ENCODE data around the gene NOL8. TPM values are rescaled to one million over a fixed set of nuclear protein-coding genes. Genes with fewer than 3 reads are reported as not detected.

NOL8 gene
- total RNA-seq, 1 donor from 2014 or later = 35.6 TPM

- DNase-seq (ENCODE audit: extremely low spot score in 2 of 2) = no peak
- H3K36me3 ChIP-seq = peaks cover 2 to 70% of the 10 kb centered on the region in 2 donors
Observed at GRCh38 chr9:92276331-92277032, 48.7 kb downstream of the NOL8 start.

GRCh38 chr9:92275541-92275940 is 49.6 kb downstream of the NOL8 start:
- H3K27ac ChIP-seq = no peak overlapping the region
- H3K27me3 ChIP-seq = no peaks in the 10 kb centered on the region
- H3K4me1 ChIP-seq = no peaks in the 10 kb centered on the region
- TF ChIP-seq POLR2A (IDR thresholded peaks at IDR 0.05) (no peak), CTCF (IDR thresholded peaks at IDR 0.05) (no peak)
- intact Hi-C loops (cut with DNase I) = no loop called here
- no peak for DNase-seq (ENCODE audit: extremely low spot score in 2 of 2)
- H3K4me3 ChIP-seq = no peak overlapping the region
- no peaks in the 10 kb centered on the region for H3K9me3 ChIP-seq
- H3K36me3 ChIP-seq = peaks cover 2 to 78% of the 10 kb centered on the region in 2 donors

More at GRCh38 chr9:92276331-92277032, 48.7 kb downstream of the NOL8 start:
- Histone ChIP-seq H3K27ac (no peak overlapping the region), H3K27me3 (no peaks in the 10 kb centered on the region), H3K4me3 (no peak overlapping the region), H3K9me3 (no peaks in the 10 kb centered on the region), H3K4me1 (no peaks in the 10 kb centered on the region)
- TF ChIP-seq POLR2A (IDR thresholded peaks at IDR 0.05) = no peak
- no peak for TF ChIP-seq CTCF (IDR thresholded peaks at IDR 0.05)
- no peak for TF ChIP-seq POLR2AphosphoS5 (IDR thresholded peaks at IDR 0.05; ENCODE audit: insufficient read depth in 1 of 2, low read depth in 1 of 2)
- intact Hi-C loops (cut with DNase I) = no loop called here

GRCh38 chr9:92270511-92270910 is 54.6 kb downstream of the NOL8 start:
- no peak for TF ChIP-seq POLR2AphosphoS5 (IDR thresholded peaks at IDR 0.05; ENCODE audit: insufficient read depth in 1 of 2, low read depth in 1 of 2)
- TF ChIP-seq CTCF (IDR thresholded peaks at IDR 0.05) = no peak
- no peak for TF ChIP-seq POLR2A (IDR thresholded peaks at IDR 0.05)
- no peak overlapping the region for H3K4me3 ChIP-seq
- H3K27me3 ChIP-seq = no peaks in the 10 kb centered on the region
- H3K4me1 ChIP-seq = no peaks in the 10 kb centered on the region
- intact Hi-C loops (cut with DNase I) = no loop called here
- DNase-seq (ENCODE audit: extremely low spot score in 2 of 2) = no peak
- no peaks in the 10 kb centered on the region for H3K9me3 ChIP-seq
- H3K27ac ChIP-seq = no peak overlapping the region
- peaks cover 0 to 87% of the 10 kb centered on the region in 2 donors for H3K36me3 ChIP-seq

GRCh38 chr9:92266486-92266885 is 58.7 kb downstream of the NOL8 start:
- no peak overlapping the region for H3K4me3 ChIP-seq
- no peak for DNase-seq (ENCODE audit: extremely low spot score in 2 of 2)
- no peaks in the 10 kb centered on the region for H3K9me3 ChIP-seq
- TF ChIP-seq POLR2AphosphoS5 (IDR thresholded peaks at IDR 0.05; ENCODE audit: insufficient read depth in 1 of 2, low read depth in 1 of 2) (no peak), POLR2A (IDR thresholded peaks at IDR 0.05) (no peak), CTCF (IDR thresholded peaks at IDR 0.05) (no peak)
- H3K27me3 ChIP-seq = no peaks in the 10 kb centered on the region
- H3K27ac ChIP-seq = no peak overlapping the region
- H3K36me3 ChIP-seq = peaks cover 0 to 97% of the 10 kb centered on the region in 2 donors
- intact Hi-C loops (cut with DNase I) = no loop called here
- no peaks in the 10 kb centered on the region for H3K4me1 ChIP-seq

- TF ChIP-seq CTCF (IDR thresholded peaks at IDR 0.05) = no peak
- TF ChIP-seq POLR2AphosphoS5 (IDR thresholded peaks at IDR 0.05; ENCODE audit: insufficient read depth in 1 of 2, low read depth in 1 of 2) = no peak
- Histone ChIP-seq H3K4me3 (no peak overlapping the region), H3K36me3 (peaks cover 6 to 97% of the 10 kb centered on the region in 2 donors)
Observed at GRCh38 chr9:92265154-92265553, 60.0 kb downstream of the NOL8 start.

More at GRCh38 chr9:92265154-92265553, 60.0 kb downstream of the NOL8 start:
- Histone ChIP-seq H3K9me3 (no peaks in the 10 kb centered on the region), H3K4me1 (no peaks in the 10 kb centered on the region), H3K27ac (no peak overlapping the region), H3K27me3 (no peaks in the 10 kb centered on the region)
- intact Hi-C loops (cut with DNase I) = no loop called here
- no peak for DNase-seq (ENCODE audit: extremely low spot score in 2 of 2)
